Activated CD4-positive, alpha-beta T cell treated with anti-CD3 and anti-CD28 coated beads for 24 hours (primary cell): ENCODE results near the gene KPNA3.

Experiments used
- DNase-seq, 2 donors: peaks; one replicate each; pipeline ENCODE4 v3.0.0-alpha.2; 2020; ENCODE audit warnings: low read depth in 2 of 2

Gene KPNA3

DNA sequence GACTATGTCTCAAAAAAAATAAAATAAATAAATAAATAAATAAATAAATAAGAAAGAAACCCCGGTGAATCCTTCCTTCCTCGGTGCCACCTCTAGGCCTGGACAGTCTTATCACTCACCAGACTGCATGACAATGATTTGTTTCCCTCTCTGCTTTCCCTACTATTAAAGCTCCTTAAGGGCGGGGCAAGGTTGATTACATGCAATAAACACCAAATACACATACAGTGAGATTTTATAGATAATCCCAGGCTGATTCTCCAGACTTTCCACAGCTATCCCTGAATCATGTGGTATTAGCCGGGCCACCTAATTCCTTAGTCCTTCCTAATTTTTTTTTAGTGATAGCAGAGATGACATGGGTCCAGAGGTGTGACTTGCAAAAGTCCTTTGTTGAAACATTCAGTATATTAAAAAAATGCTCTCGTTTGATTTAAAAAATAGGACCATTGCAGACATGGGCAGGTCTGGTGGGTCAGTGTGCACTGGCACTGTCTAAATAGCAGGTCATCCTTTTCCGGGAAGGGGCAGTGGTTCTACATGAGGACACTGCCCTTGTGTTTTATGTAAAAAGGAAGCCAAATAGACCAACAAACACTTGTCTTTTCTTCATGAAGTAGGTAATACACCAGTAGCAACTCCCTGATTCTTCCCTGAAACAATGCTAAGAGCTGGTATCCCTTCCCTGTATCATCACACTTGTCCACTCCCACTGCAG, 115.7 kb downstream of the KPNA3 start:
- DNase-seq = no peak

DNA sequence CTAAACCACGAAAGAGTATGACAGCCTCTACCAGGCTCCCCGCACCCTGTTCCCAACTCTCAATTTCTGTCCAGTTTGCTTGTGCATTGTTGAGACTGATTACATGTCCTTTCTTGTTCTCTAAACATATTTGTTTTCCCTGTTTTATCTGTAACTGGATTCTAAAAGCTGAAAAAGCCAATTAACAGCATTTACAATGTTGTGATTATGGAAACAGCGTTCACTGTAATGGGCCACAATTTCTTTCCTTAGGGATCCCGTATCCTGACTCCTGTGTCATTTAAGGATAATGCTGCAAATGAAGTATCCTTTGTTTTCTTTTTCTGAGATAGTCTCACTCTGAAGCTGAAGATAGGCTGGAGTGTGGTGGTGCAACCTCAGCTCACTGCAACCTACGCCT, 121.7 kb downstream of the KPNA3 start:
- DNase-seq = no peak

DNA sequence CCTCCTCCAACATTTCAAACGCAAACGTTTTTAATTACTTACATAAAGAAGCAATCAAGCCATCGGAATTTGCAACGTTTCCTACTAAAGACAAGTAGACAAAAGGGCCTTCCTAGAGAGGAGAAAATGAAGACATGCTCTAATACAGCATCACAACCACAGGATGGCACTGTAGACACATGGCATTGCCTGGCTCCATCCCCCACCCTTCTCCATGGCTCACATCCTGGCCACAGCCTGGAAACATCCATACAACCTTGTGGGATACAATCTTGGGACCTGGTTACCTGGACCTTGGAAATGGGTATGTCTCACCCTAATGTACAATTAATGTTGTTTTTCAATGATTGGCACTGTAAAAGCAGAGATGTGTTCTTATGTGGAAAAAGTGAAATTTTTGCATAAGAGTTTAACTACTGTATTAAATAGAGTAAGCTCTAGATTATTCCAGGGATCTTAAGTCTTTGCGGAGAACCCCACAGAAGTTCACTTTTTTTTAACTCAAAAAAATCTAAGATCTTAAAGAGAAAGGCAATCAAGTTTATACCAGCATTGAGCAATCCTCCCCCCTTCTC, 122.7 kb downstream of the KPNA3 start:
- DNase-seq = no peak

DNA sequence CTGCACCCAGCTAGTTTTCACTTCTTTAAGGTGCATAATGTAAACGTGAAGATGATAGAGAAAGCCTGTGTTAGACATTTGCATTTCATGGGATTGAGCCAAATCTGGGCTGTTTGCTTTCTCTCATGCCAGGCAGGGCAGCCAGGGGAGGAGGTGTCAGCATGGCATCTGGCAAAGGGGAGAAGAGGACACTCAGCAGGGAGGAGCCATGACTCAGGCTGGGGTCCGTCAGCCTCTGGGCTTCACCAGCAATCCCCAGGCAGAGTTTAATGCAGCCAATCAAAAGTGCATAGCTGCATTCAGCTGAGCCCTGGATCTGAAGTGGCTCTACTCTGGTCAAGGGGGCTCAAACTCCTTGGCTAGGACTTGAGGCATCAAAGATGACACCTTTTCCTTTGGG, 124.7 kb downstream of the KPNA3 start:
- no peak for DNase-seq

DNA sequence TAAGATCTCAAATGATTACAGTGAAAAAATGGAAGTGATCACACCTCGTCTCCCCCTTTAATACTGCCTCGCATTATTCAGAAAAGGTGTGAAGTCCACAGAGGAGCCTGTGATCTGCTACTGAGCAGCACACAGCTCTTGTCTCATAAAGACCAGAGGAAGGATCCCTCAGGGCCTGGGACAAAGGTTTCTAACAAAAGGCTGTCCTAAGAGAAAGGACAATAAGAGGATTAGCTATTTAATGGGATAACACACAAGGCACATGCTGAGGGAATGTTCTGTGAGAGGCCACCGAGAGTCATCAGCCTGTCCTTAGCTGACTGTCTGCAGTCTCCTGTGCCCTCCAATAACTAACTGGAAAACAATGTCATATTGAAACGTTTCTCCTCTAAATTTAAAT, 127.9 kb downstream of the KPNA3 start:
- DNase-seq = no peak

DNA sequence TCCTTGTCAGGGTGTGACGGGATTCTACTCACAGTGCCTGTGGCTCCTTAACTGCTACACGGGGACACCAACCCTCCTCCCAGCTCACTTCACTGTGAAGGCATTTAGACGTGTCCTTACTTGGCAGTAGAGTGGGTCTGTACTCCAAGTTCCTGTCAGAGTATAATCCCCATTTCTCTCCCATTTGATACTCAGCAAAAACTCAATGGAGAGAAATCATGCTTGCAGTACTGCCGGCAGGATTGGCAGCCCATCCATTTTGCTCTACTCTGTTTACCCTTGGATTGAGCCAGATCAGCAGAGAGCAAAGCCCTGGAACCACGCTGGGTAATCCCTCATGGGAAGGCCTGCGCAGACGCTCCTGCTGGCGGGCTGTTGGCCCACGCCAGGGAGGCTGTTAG, 135.2 kb downstream of the KPNA3 start:
- no peak for DNase-seq

DNA sequence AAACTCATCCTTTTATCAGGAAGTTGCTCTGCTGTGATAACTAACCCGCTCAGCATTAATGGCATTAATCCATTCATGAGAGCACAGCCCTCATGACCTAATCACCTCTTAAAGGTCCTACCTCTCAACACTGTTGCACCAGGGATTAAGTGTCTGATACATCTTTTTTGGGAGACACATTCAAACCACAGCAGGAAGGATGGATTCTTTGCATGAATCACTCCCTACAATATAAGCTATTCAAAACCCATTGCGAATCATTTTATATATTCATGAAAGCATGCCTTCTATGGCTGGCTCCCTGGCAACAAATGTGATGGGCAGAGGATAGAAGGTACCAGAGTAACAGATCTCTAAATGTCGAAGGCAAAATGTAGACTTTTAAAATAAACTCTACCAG, 136.6 kb downstream of the KPNA3 start:
- DNase-seq = no peak

DNA sequence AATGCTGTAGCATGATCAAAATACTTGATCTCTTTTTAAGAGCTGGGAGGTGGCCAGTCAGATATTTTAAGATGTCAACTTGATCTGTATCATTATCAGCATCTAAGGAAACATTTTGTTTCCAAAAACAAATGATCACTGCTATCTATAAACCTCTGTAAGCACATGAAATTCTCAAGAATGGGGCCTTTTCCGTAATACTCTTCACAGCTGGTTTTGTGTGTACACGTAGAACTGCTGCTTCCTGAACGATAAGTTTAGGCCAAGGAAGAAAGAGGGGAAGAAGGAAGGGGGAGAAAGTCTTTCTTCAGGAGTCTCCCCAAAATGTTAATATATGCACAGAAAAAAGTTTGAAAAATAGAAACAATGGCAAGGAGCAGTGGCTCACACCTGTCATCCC, 138.5 kb downstream of the KPNA3 start:
- DNase-seq = no peak

DNA sequence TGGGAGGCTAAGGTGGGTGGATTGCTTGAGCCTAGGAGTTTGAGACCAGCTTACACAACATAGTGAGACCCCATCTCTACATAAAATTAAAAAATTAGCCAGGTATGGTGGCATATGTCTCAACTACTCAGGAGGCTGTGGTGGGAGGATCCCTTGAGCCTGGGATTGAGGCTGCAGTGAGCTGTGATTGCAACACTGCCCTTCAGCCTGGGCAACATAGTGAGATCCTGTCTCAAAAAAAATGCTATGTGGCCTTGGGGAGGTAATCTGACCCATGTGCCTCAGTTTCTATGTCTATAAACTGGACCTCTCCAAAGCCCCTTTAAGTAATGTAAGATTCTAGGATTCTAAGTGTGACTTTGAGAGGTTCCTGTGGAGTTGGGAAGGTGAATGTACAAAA, 139.0 kb downstream of the KPNA3 start:
- no peak for DNase-seq

DNA sequence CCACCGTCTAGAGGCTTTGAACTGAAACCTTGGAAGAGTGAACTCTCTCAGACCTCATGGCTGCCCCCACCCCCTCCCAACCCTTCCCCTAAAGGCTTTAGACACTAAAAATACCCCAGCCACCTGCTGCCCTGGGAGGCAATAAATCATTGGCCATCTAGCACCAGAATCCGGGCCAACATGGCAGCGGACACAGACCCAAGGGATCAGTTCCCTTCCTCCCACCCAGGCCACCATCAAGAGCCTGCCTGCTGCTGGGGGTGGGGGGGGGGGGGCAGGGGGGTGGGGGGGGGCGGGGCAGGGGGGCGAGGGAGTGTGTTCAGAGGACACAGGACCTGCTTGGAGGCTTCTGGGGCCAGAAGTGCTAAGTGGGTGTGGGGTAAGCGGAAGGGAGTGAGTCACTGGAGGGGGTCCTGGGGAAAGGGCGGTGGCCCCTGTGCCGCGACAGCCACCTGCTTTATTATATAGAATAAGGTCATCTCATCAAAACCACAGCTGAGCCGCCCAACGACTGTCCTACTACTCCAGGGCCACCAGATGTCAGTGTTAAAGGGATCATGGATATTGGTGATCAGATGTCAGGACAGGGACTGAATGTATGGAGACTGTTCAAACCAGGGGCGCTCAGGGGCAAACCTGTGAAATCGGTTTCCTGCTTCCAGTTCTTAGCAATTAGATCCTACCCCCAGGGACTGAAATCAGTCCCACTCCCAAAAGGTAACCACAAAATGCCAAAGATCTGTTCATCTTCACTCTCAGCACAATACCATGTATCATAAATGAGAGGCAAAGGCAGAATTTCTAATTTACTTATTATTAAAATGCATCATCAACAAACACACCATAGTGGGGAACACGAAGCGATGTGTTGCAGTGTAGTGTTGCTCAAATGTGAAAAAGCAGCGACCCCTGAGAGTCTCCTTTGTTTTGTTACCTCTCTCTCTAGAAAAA, 139.9 kb downstream of the KPNA3 start:
- DNase-seq = no peak

DNA sequence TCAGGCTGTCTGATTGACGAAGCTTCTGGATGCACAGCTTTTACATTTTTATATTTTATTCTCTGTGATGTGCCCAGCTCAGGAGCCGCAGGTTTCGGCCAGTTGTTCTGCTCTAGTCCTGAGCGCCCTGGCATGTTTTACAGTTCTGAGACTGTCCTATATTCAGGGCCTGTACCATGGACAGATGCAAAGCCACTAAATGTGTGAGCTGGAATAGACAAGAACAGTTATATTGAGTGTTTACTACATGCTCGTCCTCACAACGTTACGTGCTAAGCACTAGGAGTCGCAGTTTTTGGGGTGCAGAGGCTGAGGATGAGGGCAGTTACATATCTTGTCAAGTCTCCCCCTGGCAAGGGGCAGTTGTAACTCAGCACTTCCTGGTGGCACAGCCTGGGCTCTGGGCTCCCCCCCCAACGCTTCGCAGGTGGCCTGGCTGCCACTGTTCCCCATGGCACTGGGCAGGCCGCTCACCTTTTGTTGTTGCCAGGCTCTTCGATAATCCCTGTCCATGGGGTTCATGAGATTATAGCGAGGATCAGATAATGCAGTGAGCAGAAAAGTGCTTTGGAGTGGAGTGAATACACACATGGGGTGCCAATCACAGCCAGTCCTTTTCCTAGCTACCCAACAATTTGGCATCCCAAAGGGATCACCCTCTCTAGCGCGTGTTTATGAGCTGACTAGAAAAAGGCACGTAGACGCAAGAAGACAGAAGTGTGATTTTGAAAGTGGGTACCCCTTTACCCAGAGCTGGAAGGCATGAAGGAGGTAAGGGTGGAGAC, 140.7 kb downstream of the KPNA3 start:
- DNase-seq = no peak

DNA sequence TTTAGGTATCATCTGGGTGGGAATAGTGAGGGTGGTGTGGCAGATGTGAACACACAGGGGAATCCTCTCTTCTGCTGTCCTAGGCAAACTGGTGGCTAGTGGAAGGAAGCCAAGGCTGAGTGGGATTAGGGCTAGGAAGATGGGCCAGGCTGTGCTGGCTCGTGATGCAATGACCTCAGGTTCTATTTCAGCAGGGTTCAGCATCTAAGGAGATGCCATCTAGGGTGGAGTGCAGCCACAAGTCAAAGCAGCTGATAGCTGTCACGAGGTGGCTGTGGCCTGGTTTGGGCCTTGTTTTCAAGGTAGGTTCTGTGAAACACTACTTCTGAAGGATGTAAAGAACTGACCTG, 142.5 kb downstream of the KPNA3 start:
- no peak for DNase-seq
